ENCODE results near the gene RUNX1.
A peak's percentile ranks its signal among the peaks of the same experiment; 100 is the strongest.
"Not testable (repeated sequence)": the region's sequence is repeated elsewhere in the genome, so short reads cannot be mapped to it uniquely, and the experiment has no call there.

The RUNX1 gene

GRCh38 chr21:34962586-34963222 lies 86.4 kb downstream of the RUNX1 start:
- no peak for DNase-seq
- intact Hi-C loops (cut with DNase I): no loop called here

- intact Hi-C loops (cut with DNase I): no loop called here
- no peak for DNase-seq
Observed at GRCh38 chr21:34962136-34962535, 87.0 kb downstream of the RUNX1 start.

- no peak for DNase-seq
Observed at GRCh38 chr21:34960687-34961086, 88.4 kb downstream of the RUNX1 start.

GRCh38 chr21:34959607-34960006 lies 89.5 kb downstream of the RUNX1 start:
- intact Hi-C loops (cut with DNase I): no loop called here
- DNase-seq: no peak

More at GRCh38 chr21:34960687-34961086, 88.4 kb downstream of the RUNX1 start:
- intact Hi-C loops (cut with DNase I): no loop called here

GRCh38 chr21:34958040-34958439 lies 91.1 kb downstream of the RUNX1 start:
- intact Hi-C loops (cut with DNase I): no loop called here
- no peak for DNase-seq

GRCh38 chr21:34956416-34957316 lies 92.4 kb downstream of the RUNX1 start:
- intact Hi-C loops (cut with DNase I): no loop called here
- no peak for DNase-seq

GRCh38 chr21:34953950-34954349 lies 95.2 kb downstream of the RUNX1 start:
- intact Hi-C loops (cut with DNase I): no loop called here
- no peak for DNase-seq

- intact Hi-C loops (cut with DNase I): no loop called here
- DNase-seq: no peak
Observed at GRCh38 chr21:34952701-34953100, 96.4 kb downstream of the RUNX1 start.

GRCh38 chr21:34951868-34952267 lies 97.2 kb downstream of the RUNX1 start:
- DNase-seq; intact Hi-C loops (cut with DNase I): not testable (repeated sequence)

GRCh38 chr21:34950980-34951379 lies 98.1 kb downstream of the RUNX1 start:
- intact Hi-C loops (cut with DNase I): no loop called here
- no peak for DNase-seq

- DNase-seq: peak in 10 of 42 donors; percentile 3 to 51 (median 15)
- intact Hi-C loops (cut with DNase I): no loop called here
Observed at GRCh38 chr21:34949499-34949898, 99.6 kb downstream of the RUNX1 start.

GRCh38 chr21:34949030-34949429 lies 100.1 kb downstream of the RUNX1 start:
- no peak for DNase-seq
- intact Hi-C loops (cut with DNase I): no loop called here

GRCh38 chr21:34948157-34948556 lies 100.9 kb downstream of the RUNX1 start:
- intact Hi-C loops (cut with DNase I): no loop called here

GRCh38 chr21:34946916-34947534 lies 102.1 kb downstream of the RUNX1 start:
- no peak for DNase-seq
- intact Hi-C loops (cut with DNase I): no loop called here

More at GRCh38 chr21:34948157-34948556, 100.9 kb downstream of the RUNX1 start:
- no peak for DNase-seq

GRCh38 chr21:34946385-34946840 lies 102.7 kb downstream of the RUNX1 start:
- DNase-seq: no peak
- intact Hi-C loops (cut with DNase I): no loop called here

- DNase-seq: no peak
- intact Hi-C loops (cut with DNase I): no loop called here
Observed at GRCh38 chr21:34945288-34945687, 103.8 kb downstream of the RUNX1 start.

GRCh38 chr21:34944015-34944755 lies 104.9 kb downstream of the RUNX1 start:
- no peak for DNase-seq
- intact Hi-C loops (cut with DNase I): no loop called here

- DNase-seq: no peak
- intact Hi-C loops (cut with DNase I): no loop called here
Observed at GRCh38 chr21:34942911-34943310, 106.2 kb downstream of the RUNX1 start.

GRCh38 chr21:34941162-34941561 lies 107.9 kb downstream of the RUNX1 start:
- intact Hi-C loops (cut with DNase I): no loop called here
- no peak for DNase-seq

Data from head of caudate nucleus (tissue), 42 donors.